OCI-LY7 (cell line): ENCODE results near the gene TERB1.

Experiments used
- EZH2phosphoT487 ChIP-seq: fragments of 200-600 bp; sonication (generic); IDR thresholded peaks from 2 replicates; pipeline ENCODE4 v1.6.1; 2018; ENCODE audit warnings: low read depth, borderline replicate concordance, mild to moderate bottlenecking, mixed run types, antibody characterized with exemption, low read length, moderate library complexity, mixed read lengths
- TF ChIP-seq, protein P1 (sequence below): fragments of 200-600 bp; sonication (generic); conservative IDR thresholded peaks from 2 replicates; pipeline ENCODE4 v1.5.1; 2014; ENCODE audit warnings: mild to moderate bottlenecking, antibody characterized with exemption, low read length, moderate library complexity, mixed read lengths

DNA sequence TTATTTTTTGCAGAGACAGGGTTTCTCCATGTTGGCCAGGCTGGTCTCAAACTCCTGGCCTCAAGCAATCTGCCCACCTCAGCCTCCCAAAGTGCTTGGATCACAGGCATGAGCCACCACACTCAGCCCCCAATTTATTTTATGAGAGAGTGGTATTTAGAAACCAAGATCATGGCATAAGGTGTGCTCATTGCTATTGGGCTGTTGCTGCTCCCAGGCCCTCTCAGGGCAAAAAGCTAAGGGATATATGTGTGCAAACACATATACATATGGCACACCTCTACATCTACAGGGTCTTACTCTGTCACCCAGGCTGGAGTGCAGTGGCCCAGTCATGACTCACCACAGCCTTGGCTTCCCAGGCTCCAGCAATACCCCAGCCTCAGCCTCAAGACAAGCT is 89.8 kb downstream of the TERB1 start:
- TF ChIP-seq, protein P1, sequence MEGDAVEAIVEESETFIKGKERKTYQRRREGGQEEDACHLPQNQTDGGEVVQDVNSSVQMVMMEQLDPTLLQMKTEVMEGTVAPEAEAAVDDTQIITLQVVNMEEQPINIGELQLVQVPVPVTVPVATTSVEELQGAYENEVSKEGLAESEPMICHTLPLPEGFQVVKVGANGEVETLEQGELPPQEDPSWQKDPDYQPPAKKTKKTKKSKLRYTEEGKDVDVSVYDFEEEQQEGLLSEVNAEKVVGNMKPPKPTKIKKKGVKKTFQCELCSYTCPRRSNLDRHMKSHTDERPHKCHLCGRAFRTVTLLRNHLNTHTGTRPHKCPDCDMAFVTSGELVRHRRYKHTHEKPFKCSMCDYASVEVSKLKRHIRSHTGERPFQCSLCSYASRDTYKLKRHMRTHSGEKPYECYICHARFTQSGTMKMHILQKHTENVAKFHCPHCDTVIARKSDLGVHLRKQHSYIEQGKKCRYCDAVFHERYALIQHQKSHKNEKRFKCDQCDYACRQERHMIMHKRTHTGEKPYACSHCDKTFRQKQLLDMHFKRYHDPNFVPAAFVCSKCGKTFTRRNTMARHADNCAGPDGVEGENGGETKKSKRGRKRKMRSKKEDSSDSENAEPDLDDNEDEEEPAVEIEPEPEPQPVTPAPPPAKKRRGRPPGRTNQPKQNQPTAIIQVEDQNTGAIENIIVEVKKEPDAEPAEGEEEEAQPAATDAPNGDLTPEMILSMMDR, result no peak
- TF ChIP-seq EZH2phosphoT487, result no peak
